ENCODE results near the gene TCERG1L. TPM values are rescaled to one million over a fixed set of nuclear protein-coding genes. Genes with fewer than 3 reads are reported as not detected.

TCERG1L gene
- total RNA-seq, 1 experiment from 2014 or later: not detected

DNA sequence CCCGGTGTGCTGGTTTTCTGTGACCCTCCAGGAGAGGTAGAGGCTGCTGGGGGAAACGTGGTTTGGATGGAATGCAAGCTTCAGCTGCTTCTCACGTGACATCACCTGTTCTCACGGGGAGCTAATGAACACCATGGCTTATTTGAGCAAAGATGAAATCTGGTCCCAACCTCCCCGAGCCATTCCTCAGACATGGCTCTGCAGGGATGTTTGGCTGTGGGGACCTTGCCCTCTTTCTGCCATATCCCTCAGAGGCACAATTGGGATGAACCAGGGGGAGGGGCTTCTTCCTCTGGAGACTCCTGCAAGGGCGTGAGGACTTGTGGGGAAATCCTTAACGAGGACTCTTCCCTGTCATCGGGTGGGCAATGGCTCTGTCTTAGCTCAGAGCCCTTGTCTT, 236.8 kb downstream of the TCERG1L start:
- no peaks in the 10 kb centered on the region for H3K27me3 ChIP-seq (ENCODE audit: control insufficient read depth, insufficient read depth, low read length)
- no peak overlapping the region for H3K4me3 ChIP-seq (ENCODE audit: low read depth in 2 of 2, low read length in 2 of 2)
- CTCF ChIA-PET: no interaction called here
- TF ChIP-seq POLR2AphosphoS5 (IDR thresholded peaks at IDR 0.05; ENCODE audit: low read depth, low read length) (no peak), TCF7L2 (IDR thresholded peaks at IDR 0.05; ENCODE audit: low read depth, low read length) (no peak), SIN3A (IDR thresholded peaks at IDR 0.05; ENCODE audit: borderline replicate concordance, insufficient read depth, low read depth, low read length) (no peak)
- TF ChIP-seq, protein P1, sequence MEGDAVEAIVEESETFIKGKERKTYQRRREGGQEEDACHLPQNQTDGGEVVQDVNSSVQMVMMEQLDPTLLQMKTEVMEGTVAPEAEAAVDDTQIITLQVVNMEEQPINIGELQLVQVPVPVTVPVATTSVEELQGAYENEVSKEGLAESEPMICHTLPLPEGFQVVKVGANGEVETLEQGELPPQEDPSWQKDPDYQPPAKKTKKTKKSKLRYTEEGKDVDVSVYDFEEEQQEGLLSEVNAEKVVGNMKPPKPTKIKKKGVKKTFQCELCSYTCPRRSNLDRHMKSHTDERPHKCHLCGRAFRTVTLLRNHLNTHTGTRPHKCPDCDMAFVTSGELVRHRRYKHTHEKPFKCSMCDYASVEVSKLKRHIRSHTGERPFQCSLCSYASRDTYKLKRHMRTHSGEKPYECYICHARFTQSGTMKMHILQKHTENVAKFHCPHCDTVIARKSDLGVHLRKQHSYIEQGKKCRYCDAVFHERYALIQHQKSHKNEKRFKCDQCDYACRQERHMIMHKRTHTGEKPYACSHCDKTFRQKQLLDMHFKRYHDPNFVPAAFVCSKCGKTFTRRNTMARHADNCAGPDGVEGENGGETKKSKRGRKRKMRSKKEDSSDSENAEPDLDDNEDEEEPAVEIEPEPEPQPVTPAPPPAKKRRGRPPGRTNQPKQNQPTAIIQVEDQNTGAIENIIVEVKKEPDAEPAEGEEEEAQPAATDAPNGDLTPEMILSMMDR (IDR thresholded peaks at IDR 0.05): no peak
- TF ChIP-seq, protein P2, sequence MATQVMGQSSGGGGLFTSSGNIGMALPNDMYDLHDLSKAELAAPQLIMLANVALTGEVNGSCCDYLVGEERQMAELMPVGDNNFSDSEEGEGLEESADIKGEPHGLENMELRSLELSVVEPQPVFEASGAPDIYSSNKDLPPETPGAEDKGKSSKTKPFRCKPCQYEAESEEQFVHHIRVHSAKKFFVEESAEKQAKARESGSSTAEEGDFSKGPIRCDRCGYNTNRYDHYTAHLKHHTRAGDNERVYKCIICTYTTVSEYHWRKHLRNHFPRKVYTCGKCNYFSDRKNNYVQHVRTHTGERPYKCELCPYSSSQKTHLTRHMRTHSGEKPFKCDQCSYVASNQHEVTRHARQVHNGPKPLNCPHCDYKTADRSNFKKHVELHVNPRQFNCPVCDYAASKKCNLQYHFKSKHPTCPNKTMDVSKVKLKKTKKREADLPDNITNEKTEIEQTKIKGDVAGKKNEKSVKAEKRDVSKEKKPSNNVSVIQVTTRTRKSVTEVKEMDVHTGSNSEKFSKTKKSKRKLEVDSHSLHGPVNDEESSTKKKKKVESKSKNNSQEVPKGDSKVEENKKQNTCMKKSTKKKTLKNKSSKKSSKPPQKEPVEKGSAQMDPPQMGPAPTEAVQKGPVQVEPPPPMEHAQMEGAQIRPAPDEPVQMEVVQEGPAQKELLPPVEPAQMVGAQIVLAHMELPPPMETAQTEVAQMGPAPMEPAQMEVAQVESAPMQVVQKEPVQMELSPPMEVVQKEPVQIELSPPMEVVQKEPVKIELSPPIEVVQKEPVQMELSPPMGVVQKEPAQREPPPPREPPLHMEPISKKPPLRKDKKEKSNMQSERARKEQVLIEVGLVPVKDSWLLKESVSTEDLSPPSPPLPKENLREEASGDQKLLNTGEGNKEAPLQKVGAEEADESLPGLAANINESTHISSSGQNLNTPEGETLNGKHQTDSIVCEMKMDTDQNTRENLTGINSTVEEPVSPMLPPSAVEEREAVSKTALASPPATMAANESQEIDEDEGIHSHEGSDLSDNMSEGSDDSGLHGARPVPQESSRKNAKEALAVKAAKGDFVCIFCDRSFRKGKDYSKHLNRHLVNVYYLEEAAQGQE (IDR thresholded peaks at IDR 0.05; ENCODE audit: insufficient read depth in 1 of 2, low read depth in 2 of 2, low read length in 1 of 2): no peak
- ATAC-seq (no peak), DNase-seq (ENCODE audit: low read depth, low spot score) (no peak)
- POLR2A ChIA-PET: no interaction called here
- no peaks in the 10 kb centered on the region for H3K36me3 ChIP-seq (ENCODE audit: control insufficient read depth, insufficient read depth, low read length)
- in situ Hi-C loops (cut with HindIII; ENCODE audit: low pct_unique_long_range_greater_than_20kb, low sequenced_read_pairs): no loop called here
- intact Hi-C loops (cut with micrococcal nuclease; ENCODE audit: unreplicated experiment): no loop called here
- no peaks in the 10 kb centered on the region for H3K4me1 ChIP-seq (ENCODE audit: control insufficient read depth, insufficient read depth, low read length)
- no peak overlapping the region for H3K27ac ChIP-seq (ENCODE audit: low read length)
- no TSS peak for BruUV-seq (replicated peaks)
- no peaks in the 10 kb centered on the region for H3K9me3 ChIP-seq (ENCODE audit: control insufficient read depth, insufficient read depth, low read depth, low read length)

DNA sequence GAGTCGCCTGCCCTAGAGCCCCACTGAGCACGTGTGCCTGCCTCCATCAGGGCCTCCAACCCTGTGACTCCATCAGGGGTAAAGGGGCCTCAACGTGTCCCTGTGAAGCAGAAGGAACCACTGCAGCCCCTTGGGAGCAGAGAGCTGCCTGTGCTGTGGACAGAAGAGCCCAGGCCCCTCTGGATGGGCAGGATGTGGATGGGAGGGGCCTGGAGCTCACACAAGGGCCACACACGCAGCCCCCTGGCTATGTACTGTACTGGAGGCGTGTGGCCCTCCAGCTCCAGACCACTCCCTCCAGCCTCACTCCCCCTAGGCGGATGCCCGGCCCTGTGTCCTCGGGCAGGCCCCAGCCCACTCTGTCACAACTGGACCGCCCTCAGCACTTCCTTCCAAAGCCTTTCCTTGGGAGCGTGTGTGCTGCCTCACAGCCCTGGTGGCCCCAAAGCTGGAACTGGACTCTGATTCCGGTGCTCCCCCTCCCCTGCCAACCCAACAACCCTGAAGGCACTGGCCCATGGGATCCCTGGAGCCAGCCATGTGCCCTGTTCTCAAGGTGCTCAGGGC, 238.0 kb downstream of the TCERG1L start:
- Histone ChIP-seq H3K36me3 (ENCODE audit: control insufficient read depth, insufficient read depth, low read length) (no peaks in the 10 kb centered on the region), H3K9me3 (ENCODE audit: control insufficient read depth, insufficient read depth, low read depth, low read length) (no peaks in the 10 kb centered on the region), H3K4me3 (ENCODE audit: low read depth in 2 of 2, low read length in 2 of 2) (no peak overlapping the region), H3K4me1 (ENCODE audit: control insufficient read depth, insufficient read depth, low read length) (no peaks in the 10 kb centered on the region), H3K27ac (ENCODE audit: low read length) (no peak overlapping the region), H3K27me3 (ENCODE audit: control insufficient read depth, insufficient read depth, low read length) (no peaks in the 10 kb centered on the region)
- POLR2A ChIA-PET: no interaction called here
- TF ChIP-seq TCF7L2 (IDR thresholded peaks at IDR 0.05; ENCODE audit: low read depth, low read length) (no peak), SIN3A (IDR thresholded peaks at IDR 0.05; ENCODE audit: borderline replicate concordance, insufficient read depth, low read depth, low read length) (no peak), POLR2AphosphoS5 (IDR thresholded peaks at IDR 0.05; ENCODE audit: low read depth, low read length) (no peak)
- TF ChIP-seq, protein P2 (IDR thresholded peaks at IDR 0.05; ENCODE audit: insufficient read depth in 1 of 2, low read depth in 2 of 2, low read length in 1 of 2): no peak
- TF ChIP-seq, protein P1 (IDR thresholded peaks at IDR 0.05): no peak
- CTCF ChIA-PET: no interaction called here
- no TSS peak for BruUV-seq (replicated peaks)
- in situ Hi-C loops (cut with HindIII; ENCODE audit: low pct_unique_long_range_greater_than_20kb, low sequenced_read_pairs): no loop called here
- intact Hi-C loops (cut with micrococcal nuclease; ENCODE audit: unreplicated experiment): no loop called here
- no peak for DNase-seq (ENCODE audit: low read depth, low spot score)
- no peak for ATAC-seq

Measured in Panc1 (cell line).